K562 treated with DMSO at 1 percent for 48 hours (cell line): ENCODE measurements around the gene HAND2. TPM values are rescaled to one million over a fixed set of nuclear protein-coding genes. Genes with fewer than 3 reads are reported as not detected.

Experiments used
- total RNA-seq: library from RNA; unstranded; fragments of 300-600 nt; gene quantifications from 2 replicates; pipeline ENCODE4 v1.2.3, GENCODE V29; 2022; ENCODE audit warnings: low replicate concordance; ENCODE audit errors: extremely low read depth

HAND2 gene
- not detected in 2 replicates for total RNA-seq

DNA sequence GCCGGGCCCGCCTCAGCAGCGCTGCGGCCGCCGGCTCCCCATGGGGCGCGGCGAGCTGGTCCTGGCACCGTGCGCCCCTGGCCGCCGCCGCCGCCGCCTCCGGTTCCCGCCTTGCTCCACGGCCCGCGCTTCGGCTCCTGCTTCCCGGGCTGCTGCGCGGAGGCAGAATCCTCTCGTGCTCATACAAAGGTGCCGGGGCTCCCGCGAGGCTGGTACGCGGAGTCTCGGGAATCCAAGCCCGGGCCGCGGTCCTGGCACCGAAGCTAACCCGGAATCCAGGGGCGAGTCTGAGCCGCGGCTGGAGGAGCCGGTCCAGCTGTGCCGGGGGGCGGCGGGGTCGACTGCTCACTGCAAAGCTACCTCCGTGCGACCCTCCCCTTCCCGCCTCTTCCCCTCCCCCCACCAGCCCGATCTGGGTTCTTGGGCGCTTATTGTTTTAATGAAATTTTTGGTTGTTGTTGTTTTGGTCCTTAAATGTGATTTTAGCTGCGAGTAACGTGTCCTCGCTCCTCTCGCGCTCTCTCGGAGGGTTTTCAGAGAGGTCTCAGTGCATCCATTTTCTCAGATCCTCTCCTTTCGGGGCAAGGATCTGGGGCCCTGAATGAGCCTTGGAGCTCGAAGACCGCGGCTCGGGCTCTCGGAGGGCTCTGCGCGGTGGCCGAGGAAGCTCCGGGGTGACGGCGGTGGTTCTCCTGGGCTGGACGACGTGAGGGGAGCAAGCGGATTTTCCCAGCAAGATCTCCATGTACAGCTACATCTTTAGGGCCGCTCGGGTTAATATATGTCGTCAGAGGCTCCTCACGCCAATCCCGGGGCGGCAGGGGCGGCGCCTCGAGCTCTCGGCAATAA, at the start of gene HAND2:
TSS of gene HAND2 (minus strand) at position 753 of the 849 bp plus-strand sequence. CDS start 940 bp downstream, outside the sequence.

Other genes starting within 250 kb of the HAND2 start
- gene HMGB2, start 195.9 kb downstream of the HAND2 start, total RNA-seq, result 974 TPM in 1 of 2 replicates, not detected in the other
- not detected in 2 replicates for gene SAP30, start 159.3 kb downstream of the HAND2 start, total RNA-seq
- gene SCRG1, start 131.1 kb downstream of the HAND2 start, total RNA-seq, result not detected in 2 replicates